ENCODE data around the gene TXNIP. TPM values are rescaled to one million over a fixed set of nuclear protein-coding genes. Genes with fewer than 3 reads are reported as not detected.

The TXNIP gene
- total and polyA plus RNA-seq, 8 donors, result 105 to 491 (median 255) TPM

DNA sequence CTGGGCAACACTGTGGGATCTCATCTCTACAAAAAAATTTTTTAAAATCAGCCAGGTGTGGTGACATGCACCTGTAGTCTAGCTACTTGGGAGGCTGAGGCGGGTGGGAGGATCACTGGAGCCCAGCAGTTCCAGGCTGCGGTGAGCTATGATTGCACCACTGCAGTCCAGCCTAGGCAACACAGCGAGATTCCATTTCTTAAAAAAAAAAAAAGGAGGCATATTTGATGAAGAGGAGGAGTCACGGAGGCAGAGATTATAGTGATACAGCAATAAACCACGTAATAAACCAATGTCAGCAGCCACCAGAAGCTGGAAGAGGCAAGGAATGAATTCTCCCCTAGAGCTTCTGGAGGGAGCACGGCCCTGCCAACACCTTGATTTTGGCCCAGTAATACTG is 42.5 kb downstream of the TXNIP start:
- Histone ChIP-seq H3K27me3 (no peaks in the 10 kb centered on the region), H3K4me3 (no peak overlapping the region), H3K36me3 (no peaks in the 10 kb centered on the region), H3K4me1 (peaks cover 0 to 30% (median 14%) of the 10 kb centered on the region in 3 donors), H3K9me3 (no peaks in the 10 kb centered on the region), H3K27ac (no peak overlapping the region)
- WGBS, 2 donors, result 91 to 93% methylated on average over 6 of the region's 6 CpGs
- no peak for ATAC-seq
- TF ChIP-seq, protein P1, sequence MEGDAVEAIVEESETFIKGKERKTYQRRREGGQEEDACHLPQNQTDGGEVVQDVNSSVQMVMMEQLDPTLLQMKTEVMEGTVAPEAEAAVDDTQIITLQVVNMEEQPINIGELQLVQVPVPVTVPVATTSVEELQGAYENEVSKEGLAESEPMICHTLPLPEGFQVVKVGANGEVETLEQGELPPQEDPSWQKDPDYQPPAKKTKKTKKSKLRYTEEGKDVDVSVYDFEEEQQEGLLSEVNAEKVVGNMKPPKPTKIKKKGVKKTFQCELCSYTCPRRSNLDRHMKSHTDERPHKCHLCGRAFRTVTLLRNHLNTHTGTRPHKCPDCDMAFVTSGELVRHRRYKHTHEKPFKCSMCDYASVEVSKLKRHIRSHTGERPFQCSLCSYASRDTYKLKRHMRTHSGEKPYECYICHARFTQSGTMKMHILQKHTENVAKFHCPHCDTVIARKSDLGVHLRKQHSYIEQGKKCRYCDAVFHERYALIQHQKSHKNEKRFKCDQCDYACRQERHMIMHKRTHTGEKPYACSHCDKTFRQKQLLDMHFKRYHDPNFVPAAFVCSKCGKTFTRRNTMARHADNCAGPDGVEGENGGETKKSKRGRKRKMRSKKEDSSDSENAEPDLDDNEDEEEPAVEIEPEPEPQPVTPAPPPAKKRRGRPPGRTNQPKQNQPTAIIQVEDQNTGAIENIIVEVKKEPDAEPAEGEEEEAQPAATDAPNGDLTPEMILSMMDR (IDR thresholded peaks at IDR 0.05), result no peak
- DNase-seq, result no peak
- intact Hi-C loops (cut with DNase I), result no loop called here
- FAIRE-seq, result no peak

DNA sequence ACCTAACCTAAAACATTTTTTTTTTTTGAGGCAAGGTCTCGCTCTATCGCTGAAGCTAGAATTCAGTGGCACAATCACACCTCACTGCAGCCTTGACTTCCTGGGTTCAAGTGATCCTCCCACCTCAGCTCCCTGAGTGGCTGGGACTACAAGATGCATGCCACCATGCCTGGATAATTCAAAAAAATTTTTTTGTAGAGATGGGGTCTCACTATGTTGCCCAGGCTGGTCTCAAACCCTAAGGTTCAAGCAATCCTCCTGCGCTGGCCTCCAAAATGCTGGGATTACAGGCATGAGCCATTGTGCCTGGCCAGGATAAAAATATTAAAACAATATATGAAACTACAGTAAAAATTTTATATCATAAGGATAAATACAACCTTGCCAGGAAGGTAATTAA is 43.5 kb downstream of the TXNIP start:
- intact Hi-C loops (cut with DNase I), result no loop called here
- no peak for FAIRE-seq
- no peak overlapping the region for H3K4me3 ChIP-seq
- H3K27ac ChIP-seq, result no peak overlapping the region
- TF ChIP-seq, protein P1 (IDR thresholded peaks at IDR 0.05), result no peak
- no peak for DNase-seq
- H3K27me3 ChIP-seq, result no peaks in the 10 kb centered on the region
- no peak for ATAC-seq
- peaks cover 0 to 26% (median 14%) of the 10 kb centered on the region in 3 donors for H3K4me1 ChIP-seq
- no peaks in the 10 kb centered on the region for H3K9me3 ChIP-seq
- no peaks in the 10 kb centered on the region for H3K36me3 ChIP-seq
- 97 to 99% methylated on average over 3 of the region's 3 CpGs for WGBS, 2 donors

DNA sequence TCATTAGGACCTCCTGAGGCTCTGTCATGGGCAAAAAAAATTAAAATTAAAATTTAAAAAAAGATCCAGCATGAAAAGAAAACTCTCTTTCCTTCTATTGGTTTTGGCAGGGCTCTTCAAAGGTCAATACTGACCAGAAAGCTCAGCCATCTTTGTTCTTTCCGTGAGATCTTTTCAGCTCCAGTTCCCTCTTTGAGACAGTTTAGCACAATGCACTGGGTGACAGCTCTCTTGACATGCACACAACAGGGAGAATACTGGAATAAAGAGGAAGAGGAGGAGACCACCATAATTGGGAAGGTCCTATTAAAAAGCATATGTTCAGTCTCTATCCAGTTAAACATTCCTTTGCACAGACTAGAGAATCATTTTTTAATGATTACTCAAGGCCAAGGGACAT is 44.9 kb downstream of the TXNIP start:
- intact Hi-C loops (cut with DNase I), result no loop called here
- no peak for DNase-seq
- no peak overlapping the region for H3K4me3 ChIP-seq
- ATAC-seq, result no peak
- H3K27me3 ChIP-seq, result no peaks in the 10 kb centered on the region
- 70 to 72% methylated on average over 1 of the region's 1 CpG for WGBS, 2 donors
- TF ChIP-seq, protein P1 (IDR thresholded peaks at IDR 0.05), result no peak
- no peak overlapping the region for H3K27ac ChIP-seq
- FAIRE-seq, result no peak
- no peaks in the 10 kb centered on the region for H3K36me3 ChIP-seq
- H3K9me3 ChIP-seq, result no peaks in the 10 kb centered on the region
- H3K4me1 ChIP-seq, result peaks cover 0 to 20% (median 8%) of the 10 kb centered on the region in 3 donors

DNA sequence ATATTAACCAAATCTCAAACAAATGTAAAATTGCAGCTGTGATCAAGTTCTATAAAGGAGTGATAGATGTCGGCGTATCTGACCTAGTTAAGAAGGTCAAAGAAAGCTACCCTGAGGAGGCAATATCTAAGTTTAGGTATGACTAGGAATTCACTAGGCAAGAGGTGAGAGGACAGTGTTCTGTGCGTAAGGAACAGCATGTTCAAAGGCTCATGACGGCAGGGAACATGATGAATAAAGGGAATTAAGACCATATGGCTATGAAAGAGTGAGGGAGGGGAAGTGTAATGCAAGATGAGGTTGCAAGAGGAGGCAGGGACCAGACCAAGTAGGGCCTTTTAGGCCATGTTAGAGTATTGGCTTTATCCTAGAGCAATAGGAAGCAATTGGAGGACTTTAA is 47.2 kb downstream of the TXNIP start:
- H3K27ac ChIP-seq, result no peak overlapping the region
- no peak for FAIRE-seq

DNA sequence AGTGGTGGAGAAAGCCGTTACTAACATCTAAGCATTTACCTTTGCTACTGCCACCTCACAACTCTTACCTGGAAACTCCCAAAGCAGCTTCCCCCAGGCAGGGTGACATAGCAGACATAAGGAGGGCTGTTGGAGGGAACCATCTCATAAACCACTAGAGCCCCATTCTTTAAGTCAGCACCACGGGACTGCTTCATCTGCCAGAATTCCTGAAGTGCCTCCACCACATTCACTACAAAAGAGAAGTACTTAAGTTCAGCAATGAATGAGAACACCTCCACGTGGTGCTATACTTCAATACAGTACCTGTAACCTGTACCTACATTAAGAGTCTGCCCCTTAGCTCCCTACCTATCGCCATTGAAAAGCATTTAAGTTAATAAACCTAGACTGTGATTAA is 48.8 kb downstream of the TXNIP start:
- Histone ChIP-seq H3K36me3 (no peaks in the 10 kb centered on the region), H3K4me1 (no peaks in the 10 kb centered on the region), H3K27ac (no peak overlapping the region), H3K9me3 (no peaks in the 10 kb centered on the region), H3K4me3 (no peak overlapping the region), H3K27me3 (no peaks in the 10 kb centered on the region)
- 77 to 86% methylated on average over 4 of the region's 4 CpGs for WGBS, 2 donors
- ATAC-seq, result no peak
- no peak for FAIRE-seq
- DNase-seq, result no peak
- intact Hi-C loops (cut with DNase I), result no loop called here
- TF ChIP-seq, protein P1 (IDR thresholded peaks at IDR 0.05), result no peak

More for the DNA sequence above, 47.2 kb downstream of the TXNIP start:
- intact Hi-C loops (cut with DNase I), result no loop called here
- H3K4me3 ChIP-seq, result no peak overlapping the region
- H3K9me3 ChIP-seq, result no peaks in the 10 kb centered on the region
- TF ChIP-seq, protein P1 (IDR thresholded peaks at IDR 0.05), result no peak
- ATAC-seq (no peak), DNase-seq (no peak)
- no peaks in the 10 kb centered on the region for H3K27me3 ChIP-seq
- H3K4me1 ChIP-seq, result peaks cover 0 to 1% (median under 1%) of the 10 kb centered on the region in 3 donors
- H3K36me3 ChIP-seq, result no peaks in the 10 kb centered on the region
- WGBS, 2 donors, result 95 to 96% methylated on average over 4 of the region's 4 CpGs
